CD14-positive monocyte (primary cell): Measurements from ENCODE around the gene MEI1. TPM values are rescaled to one million over a fixed set of nuclear protein-coding genes. Genes with fewer than 3 reads are reported as not detected.

Source experiments
- DNase-seq, 3 donors: peaks; one replicate each; pipeline ENCODE4 v3.0.0-alpha.2; 2011 to 2022
- H2AFZ ChIP-seq: 2 replicates; pipeline ENCODE4 v1.6.0; 2012; ENCODE audit warnings: mild to moderate bottlenecking, low read depth, low read length, inconsistent platforms; ENCODE audit not compliant: insufficient read depth, poor library complexity, severe bottlenecking
- H3K27ac ChIP-seq, 2 donors: 1 replicate in 1 of 2; 2 replicates in 1 of 2; pipeline ENCODE4 v1.5.1; 2012 to 2013; ENCODE audit warnings: low read length in 2 of 2, control low read depth in 1 of 2, inconsistent platforms in 1 of 2, low read depth in 1 of 2, mild to moderate bottlenecking in 1 of 2
- H3K27me3 ChIP-seq, 2 donors: one replicate each; pipeline versions ENCODE4 v1.6.0 to v1.6.1; 2011 to 2013; ENCODE audit warnings: low read length in 2 of 2; ENCODE audit not compliant: control insufficient read depth in 2 of 2, insufficient read depth in 2 of 2
- H3K36me3 ChIP-seq, 2 donors: replicated peaks in 1 of 2; 1 replicate in 1 of 2; 2 replicates in 1 of 2; pipeline versions ENCODE4 v1.5.1 to v1.6.1; 2012 to 2013; ENCODE audit warnings: low read length in 2 of 2, control low read depth in 1 of 2, inconsistent platforms in 1 of 2, mild to moderate bottlenecking in 1 of 2; ENCODE audit not compliant: insufficient read depth in 2 of 2, control insufficient read depth in 1 of 2
- H3K4me1 ChIP-seq, 2 donors: 1 replicate in 1 of 2; 2 replicates in 1 of 2; pipeline versions ENCODE4 v1.5.1 to v1.6.1; 2012 to 2013; ENCODE audit warnings: low read length in 2 of 2, control low read depth in 1 of 2, inconsistent platforms in 1 of 2, mild to moderate bottlenecking in 1 of 2, moderate library complexity in 1 of 2; ENCODE audit not compliant: insufficient read depth in 2 of 2, control insufficient read depth in 1 of 2
- H3K4me2 ChIP-seq: replicated peaks from 2 replicates; pipeline ENCODE3; 2012; ENCODE audit warnings: low read length, moderate library complexity, mild to moderate bottlenecking; ENCODE audit not compliant: poor library complexity, severe bottlenecking; ENCODE audit errors: extremely low read depth
- H3K4me3 ChIP-seq, 3 experiments: fragments of 200-600 bp in 1 of 3; sonication (generic) in 1 of 3; replicated peaks in 1 of 3; 1 replicate in 2 of 3; 2 replicates in 1 of 3; pipeline ENCODE4 v1.5.1; 2011 to 2013; ENCODE audit warnings: low read length in 3 of 3, mild to moderate bottlenecking in 3 of 3, control low read depth in 2 of 3, low read depth in 2 of 3, inconsistent platforms in 1 of 3, moderate library complexity in 1 of 3
- H3K79me2 ChIP-seq: 2 replicates; pipeline ENCODE4 v1.6.0; 2012; ENCODE audit warnings: mild to moderate bottlenecking, control low read depth, inconsistent platforms, low read length, moderate library complexity; ENCODE audit not compliant: insufficient read depth
- H3K9ac ChIP-seq: 2 replicates; pipeline ENCODE4 v1.6.0; 2017; ENCODE audit warnings: low read length, mild to moderate bottlenecking; ENCODE audit not compliant: insufficient read depth, poor library complexity, severe bottlenecking
- H3K9me3 ChIP-seq, 2 donors: replicated peaks in 1 of 2; 1 replicate in 1 of 2; 2 replicates in 1 of 2; pipeline versions ENCODE4 v1.5.1 to v1.6.1; 2012 to 2013; ENCODE audit warnings: low read length in 2 of 2, control low read depth in 1 of 2; ENCODE audit not compliant: control insufficient read depth in 1 of 2, insufficient read depth in 1 of 2
- H4K20me1 ChIP-seq: 2 replicates; pipeline ENCODE4 v1.6.0; 2012; ENCODE audit warnings: mild to moderate bottlenecking, low read length, control low read depth, moderate library complexity; ENCODE audit not compliant: insufficient read depth
- H3K27ac Mint-ChIP-seq, 7 donors: one replicate each; pipeline ENCODE4 v1.8.0; 2020; ENCODE audit warnings: mild to moderate bottlenecking in 7 of 7, mixed read lengths in 7 of 7, moderate library complexity in 6 of 7, inconsistent platforms in 2 of 7
- H3K27me3 Mint-ChIP-seq, 3 donors: one replicate each; pipeline ENCODE4 v1.8.0; 2021 to 2022; ENCODE audit warnings: low read depth in 3 of 3, mild to moderate bottlenecking in 3 of 3, mixed read lengths in 3 of 3, moderate library complexity in 3 of 3, inconsistent platforms in 1 of 3
- H3K36me3 Mint-ChIP-seq, 2 donors: one replicate each; pipeline ENCODE4 v1.8.0; 2020; ENCODE audit warnings: mixed read lengths in 2 of 2, inconsistent platforms in 1 of 2, mild to moderate bottlenecking in 1 of 2
- H3K4me1 Mint-ChIP-seq: one replicate; pipeline ENCODE4 v1.8.0; 2020; ENCODE audit warnings: mild to moderate bottlenecking, mixed read lengths
- H3K4me3 Mint-ChIP-seq, 2 donors: one replicate each; pipeline ENCODE4 v1.8.0; 2020; ENCODE audit warnings: mild to moderate bottlenecking in 2 of 2, mixed read lengths in 2 of 2, moderate library complexity in 1 of 2
- H3K9me3 Mint-ChIP-seq, 7 donors: one replicate each; pipeline ENCODE4 v1.8.0; 2020 to 2022; ENCODE audit warnings: mixed read lengths in 7 of 7, mild to moderate bottlenecking in 6 of 7, moderate library complexity in 6 of 7, inconsistent platforms in 2 of 7
- WGBS: methylation state at CpG from one replicate; pipeline ENCODE4 v1.1.5; 2013; ENCODE audit warnings: missing lambda C conversion rate; ENCODE audit not compliant: insufficient coverage; 5-methylcytosine and 5-hydroxymethylcytosine counted together
- intact Hi-C, 2 donors: fragments of 100-400 bp; cut with micrococcal nuclease; formaldehyde crosslinking; loops; one replicate each; pipeline versions ENCODE4 v1.15.0 to v1.15.1; 2023
- polyA plus RNA-seq, 3 donors: library from polyadenylated mRNA; depleted of rRNA in 1 of 3; unstranded in 2 of 3; stranded (reverse) in 1 of 3; fragments of 300-500 nt in 2 of 3; fragments of >200 nt in 1 of 3; fragmentation: Illumina TruSeq in 2 of 3; gene quantifications; 1 replicate in 2 of 3; 2 replicates in 1 of 3; pipeline ENCODE4 v1.2.3, GENCODE V29; 2012 to 2021
- TF ChIP-seq, protein P1 (sequence below): fragments of 200-600 bp; IDR thresholded peaks from one replicate; pipeline ENCODE4 v1.8.0; 2022; ENCODE audit warnings: antibody characterized with exemption, mild to moderate bottlenecking

Gene MEI1
- polyA plus RNA-seq, 3 donors: 12.3 to 40.0 (median 37.0) TPM

DNA sequence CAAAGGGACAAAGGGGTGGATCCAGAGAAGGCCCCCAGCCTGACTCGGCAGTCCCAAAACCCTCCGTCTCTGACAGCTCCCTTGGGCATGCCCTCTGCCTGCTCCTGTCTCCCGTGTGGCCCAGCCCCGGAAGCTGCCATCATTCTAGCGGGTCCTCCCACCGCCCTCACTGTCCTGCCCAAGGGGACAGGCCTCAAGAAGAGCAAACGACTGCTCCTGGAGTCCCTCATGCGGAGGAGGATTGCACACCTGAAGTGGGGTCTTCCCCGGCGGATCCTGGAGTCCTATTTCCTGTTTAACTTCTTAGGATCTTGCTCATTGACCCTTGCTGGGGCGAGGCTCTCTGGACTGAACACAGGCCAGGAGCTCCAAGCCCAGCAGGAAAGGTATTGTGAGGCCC, 2.6 kb upstream of the MEI1 start:
- intact Hi-C loops: loop anchor here (1.0 to 10.0 kb wide), 5 partner anchors 158 to 398 kb away; partner anchors contain the start of gene NDUFA6 (in 1 of the 2)
- no peaks in the 10 kb centered on the region for H4K20me1 ChIP-seq
- DNase-seq: no peak
- H3K9me3 ChIP-seq: no peaks in the 10 kb centered on the region
- 76% methylated on average over 11 of the region's 11 CpGs for WGBS
- H3K9me3 Mint-ChIP-seq: peaks cover 0 to 2% (median 0%) of the 10 kb centered on the region in 7 donors
- peak overlapping the region; percentile 83 for H2AFZ ChIP-seq
- no peak overlapping the region for H3K4me3 ChIP-seq
- peak overlapping the region in 3 of 7 donors; percentile 82 to 94 (median 88) for H3K27ac Mint-ChIP-seq
- peaks cover 0 to 8% of the 10 kb centered on the region in 2 donors for H3K36me3 ChIP-seq
- TF ChIP-seq, protein P1, sequence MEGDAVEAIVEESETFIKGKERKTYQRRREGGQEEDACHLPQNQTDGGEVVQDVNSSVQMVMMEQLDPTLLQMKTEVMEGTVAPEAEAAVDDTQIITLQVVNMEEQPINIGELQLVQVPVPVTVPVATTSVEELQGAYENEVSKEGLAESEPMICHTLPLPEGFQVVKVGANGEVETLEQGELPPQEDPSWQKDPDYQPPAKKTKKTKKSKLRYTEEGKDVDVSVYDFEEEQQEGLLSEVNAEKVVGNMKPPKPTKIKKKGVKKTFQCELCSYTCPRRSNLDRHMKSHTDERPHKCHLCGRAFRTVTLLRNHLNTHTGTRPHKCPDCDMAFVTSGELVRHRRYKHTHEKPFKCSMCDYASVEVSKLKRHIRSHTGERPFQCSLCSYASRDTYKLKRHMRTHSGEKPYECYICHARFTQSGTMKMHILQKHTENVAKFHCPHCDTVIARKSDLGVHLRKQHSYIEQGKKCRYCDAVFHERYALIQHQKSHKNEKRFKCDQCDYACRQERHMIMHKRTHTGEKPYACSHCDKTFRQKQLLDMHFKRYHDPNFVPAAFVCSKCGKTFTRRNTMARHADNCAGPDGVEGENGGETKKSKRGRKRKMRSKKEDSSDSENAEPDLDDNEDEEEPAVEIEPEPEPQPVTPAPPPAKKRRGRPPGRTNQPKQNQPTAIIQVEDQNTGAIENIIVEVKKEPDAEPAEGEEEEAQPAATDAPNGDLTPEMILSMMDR: no peak
- H3K27ac ChIP-seq: peak overlapping the region; percentile 25 to 64
- H3K36me3 Mint-ChIP-seq: no peaks in the 10 kb centered on the region
- peak overlapping the region; percentile 6 for H3K9ac ChIP-seq
- peak overlapping the region in 1 of 2 donors; percentile 76 for H3K4me3 Mint-ChIP-seq
- peaks cover 17 to 21% of the 10 kb centered on the region in 2 donors for H3K4me1 ChIP-seq
- peaks cover 2 to 4% (median 2%) of the 10 kb centered on the region in 3 donors for H3K27me3 Mint-ChIP-seq
- H3K79me2 ChIP-seq: no peaks in the 10 kb centered on the region
- peaks cover 13% of the 10 kb centered on the region for H3K4me1 Mint-ChIP-seq
- H3K27me3 ChIP-seq: no peaks in the 10 kb centered on the region
- peak overlapping the region; percentile 71 for H3K4me2 ChIP-seq

GRCh38 chr22:41697126-41697775, 2.1 kb upstream of the MEI1 start:
- Histone ChIP-seq H3K4me2 (peak overlapping the region; percentile 71), H3K9me3 (no peaks in the 10 kb centered on the region), H3K27me3 (no peaks in the 10 kb centered on the region), H3K79me2 (no peaks in the 10 kb centered on the region), H4K20me1 (no peaks in the 10 kb centered on the region), H3K4me3 (peak overlapping the region in 2 of 3 experiments; percentile 10 to 64), H3K4me1 (peaks cover 17 to 21% of the 10 kb centered on the region in 2 donors), H3K27ac (peak overlapping the region; percentile 25 to 64), H3K36me3 (peaks cover 0 to 8% of the 10 kb centered on the region in 2 donors), H2AFZ (peak overlapping the region; percentile 83), H3K9ac (peak overlapping the region; percentile 6)
- 30% methylated on average over 10 of the region's 12 CpGs for WGBS
- Mint-ChIP-seq H3K4me3 (peak overlapping the region; percentile 76 to 88), H3K4me1 (peaks cover 14% of the 10 kb centered on the region), H3K9me3 (peaks cover 0 to 2% (median 0%) of the 10 kb centered on the region in 7 donors), H3K27me3 (peaks cover 2 to 4% (median 2%) of the 10 kb centered on the region in 3 donors), H3K27ac (peak overlapping the region in 5 of 7 donors; percentile 84 to 94 (median 88)), H3K36me3 (no peaks in the 10 kb centered on the region)
- TF ChIP-seq, protein P1: peak; percentile 98
- DNase-seq: peak; percentile 80 to 91 (median 85)
- intact Hi-C loops: loop anchor here (1.0 to 10.0 kb wide), 5 partner anchors 158 to 398 kb away; partner anchors contain the start of gene NDUFA6 (in 1 of the 2)
